Measurements from ENCODE around the gene STK40.

The STK40 gene

GRCh38 chr1:36330940-36331339, 54.8 kb downstream of the STK40 start:
- H3K4me3 ChIP-seq (ENCODE audit: low read depth, low read length) = no peak overlapping the region
- no peaks in the 10 kb centered on the region for H3K9me3 ChIP-seq (ENCODE audit: control insufficient read depth, insufficient read depth, low read length)
- H3K36me3 ChIP-seq (ENCODE audit: control insufficient read depth, insufficient read depth, low read length) = no peaks in the 10 kb centered on the region
- peaks cover 13% of the 10 kb centered on the region for H3K27me3 ChIP-seq (ENCODE audit: control insufficient read depth, insufficient read depth, low read length)
- H3K9ac ChIP-seq (ENCODE audit: low read depth, low read length) = no peak overlapping the region
- no peaks in the 10 kb centered on the region for H3K4me1 ChIP-seq (ENCODE audit: control insufficient read depth, insufficient read depth, low read length)

GRCh38 chr1:36329817-36330216, 55.9 kb downstream of the STK40 start:
- no peaks in the 10 kb centered on the region for H3K4me1 ChIP-seq (ENCODE audit: control insufficient read depth, insufficient read depth, low read length)
- no peaks in the 10 kb centered on the region for H3K9me3 ChIP-seq (ENCODE audit: control insufficient read depth, insufficient read depth, low read length)
- H3K27me3 ChIP-seq (ENCODE audit: control insufficient read depth, insufficient read depth, low read length) = peaks cover 19% of the 10 kb centered on the region
- no peaks in the 10 kb centered on the region for H3K36me3 ChIP-seq (ENCODE audit: control insufficient read depth, insufficient read depth, low read length)
- no peak overlapping the region for H3K4me3 ChIP-seq (ENCODE audit: low read depth, low read length)
- no peak overlapping the region for H3K9ac ChIP-seq (ENCODE audit: low read depth, low read length)

GRCh38 chr1:36328713-36329112, 57.0 kb downstream of the STK40 start:
- H3K9me3 ChIP-seq (ENCODE audit: control insufficient read depth, insufficient read depth, low read length) = no peaks in the 10 kb centered on the region
- no peaks in the 10 kb centered on the region for H3K4me1 ChIP-seq (ENCODE audit: control insufficient read depth, insufficient read depth, low read length)
- peaks cover 26% of the 10 kb centered on the region for H3K27me3 ChIP-seq (ENCODE audit: control insufficient read depth, insufficient read depth, low read length)
- no peak overlapping the region for H3K4me3 ChIP-seq (ENCODE audit: low read depth, low read length)
- H3K36me3 ChIP-seq (ENCODE audit: control insufficient read depth, insufficient read depth, low read length) = no peaks in the 10 kb centered on the region
- H3K9ac ChIP-seq (ENCODE audit: low read depth, low read length) = no peak overlapping the region

- H3K4me1 ChIP-seq (ENCODE audit: control insufficient read depth, insufficient read depth, low read length) = no peaks in the 10 kb centered on the region
Measured at GRCh38 chr1:36328088-36328480, 57.6 kb downstream of the STK40 start.

GRCh38 chr1:36327421-36328087, 58.2 kb downstream of the STK40 start:
- no peaks in the 10 kb centered on the region for H3K9me3 ChIP-seq (ENCODE audit: control insufficient read depth, insufficient read depth, low read length)
- H3K36me3 ChIP-seq (ENCODE audit: control insufficient read depth, insufficient read depth, low read length) = no peaks in the 10 kb centered on the region
- H3K27me3 ChIP-seq (ENCODE audit: control insufficient read depth, insufficient read depth, low read length) = peaks cover 27% of the 10 kb centered on the region
- H3K4me1 ChIP-seq (ENCODE audit: control insufficient read depth, insufficient read depth, low read length) = no peaks in the 10 kb centered on the region
- no peak overlapping the region for H3K9ac ChIP-seq (ENCODE audit: low read depth, low read length)
- H3K4me3 ChIP-seq (ENCODE audit: low read depth, low read length) = no peak overlapping the region

More at GRCh38 chr1:36328088-36328480, 57.6 kb downstream of the STK40 start:
- Histone ChIP-seq H3K36me3 (ENCODE audit: control insufficient read depth, insufficient read depth, low read length) (no peaks in the 10 kb centered on the region), H3K9ac (ENCODE audit: low read depth, low read length) (no peak overlapping the region), H3K27me3 (ENCODE audit: control insufficient read depth, insufficient read depth, low read length) (peaks cover 27% of the 10 kb centered on the region), H3K9me3 (ENCODE audit: control insufficient read depth, insufficient read depth, low read length) (no peaks in the 10 kb centered on the region), H3K4me3 (ENCODE audit: low read depth, low read length) (no peak overlapping the region)

GRCh38 chr1:36326499-36326898, 59.2 kb downstream of the STK40 start:
- H3K36me3 ChIP-seq (ENCODE audit: control insufficient read depth, insufficient read depth, low read length) = no peaks in the 10 kb centered on the region
- no peaks in the 10 kb centered on the region for H3K9me3 ChIP-seq (ENCODE audit: control insufficient read depth, insufficient read depth, low read length)
- H3K4me1 ChIP-seq (ENCODE audit: control insufficient read depth, insufficient read depth, low read length) = no peaks in the 10 kb centered on the region
- H3K9ac ChIP-seq (ENCODE audit: low read depth, low read length) = no peak overlapping the region
- no peak overlapping the region for H3K4me3 ChIP-seq (ENCODE audit: low read depth, low read length)
- H3K27me3 ChIP-seq (ENCODE audit: control insufficient read depth, insufficient read depth, low read length) = peaks cover 34% of the 10 kb centered on the region

- Histone ChIP-seq H3K27me3 (ENCODE audit: control insufficient read depth, insufficient read depth, low read length) (peaks cover 46% of the 10 kb centered on the region), H3K4me3 (ENCODE audit: low read depth, low read length) (peak overlapping the region; percentile 70), H3K36me3 (ENCODE audit: control insufficient read depth, insufficient read depth, low read length) (no peaks in the 10 kb centered on the region)
Measured at GRCh38 chr1:36324353-36324703, 61.4 kb downstream of the STK40 start.

GRCh38 chr1:36323636-36324352, 61.9 kb downstream of the STK40 start, which contains the start of gene EVA1B:
Gene EVA1B, minus strand, starts transcription at chr1:36323645. Its CDS starts 608 bp downstream, at chr1:36323037.
- peak within 1 kb of the TSS; percentile 2 for H3K9ac ChIP-seq (ENCODE audit: low read depth, low read length)
- H3K36me3 ChIP-seq (ENCODE audit: control insufficient read depth, insufficient read depth, low read length) = no peaks in the 10 kb centered on the region
- peak within 1 kb of the TSS; percentile 70 for H3K4me3 ChIP-seq (ENCODE audit: low read depth, low read length)
- no peaks in the 10 kb centered on the region for H3K4me1 ChIP-seq (ENCODE audit: control insufficient read depth, insufficient read depth, low read length)
- H3K27me3 ChIP-seq (ENCODE audit: control insufficient read depth, insufficient read depth, low read length) = peaks cover 49% of the 10 kb centered on the region
- H3K9me3 ChIP-seq (ENCODE audit: control insufficient read depth, insufficient read depth, low read length) = no peaks in the 10 kb centered on the region

More at GRCh38 chr1:36324353-36324703, 61.4 kb downstream of the STK40 start:
- Histone ChIP-seq H3K9me3 (ENCODE audit: control insufficient read depth, insufficient read depth, low read length) (no peaks in the 10 kb centered on the region), H3K9ac (ENCODE audit: low read depth, low read length) (no peak overlapping the region), H3K4me1 (ENCODE audit: control insufficient read depth, insufficient read depth, low read length) (no peaks in the 10 kb centered on the region)

GRCh38 chr1:36322786-36323635, 62.7 kb downstream of the STK40 start:
- Histone ChIP-seq H3K4me1 (ENCODE audit: control insufficient read depth, insufficient read depth, low read length) (no peaks in the 10 kb centered on the region), H3K9ac (ENCODE audit: low read depth, low read length) (no peak overlapping the region), H3K9me3 (ENCODE audit: control insufficient read depth, insufficient read depth, low read length) (no peaks in the 10 kb centered on the region), H3K4me3 (ENCODE audit: low read depth, low read length) (peak overlapping the region; percentile 55), H3K36me3 (ENCODE audit: control insufficient read depth, insufficient read depth, low read length) (no peaks in the 10 kb centered on the region), H3K27me3 (ENCODE audit: control insufficient read depth, insufficient read depth, low read length) (peaks cover 49% of the 10 kb centered on the region)

- Histone ChIP-seq H3K4me3 (ENCODE audit: low read depth, low read length) (peak overlapping the region; percentile 47), H3K27me3 (ENCODE audit: control insufficient read depth, insufficient read depth, low read length) (peaks cover 49% of the 10 kb centered on the region), H3K9me3 (ENCODE audit: control insufficient read depth, insufficient read depth, low read length) (no peaks in the 10 kb centered on the region), H3K9ac (ENCODE audit: low read depth, low read length) (no peak overlapping the region), H3K36me3 (ENCODE audit: control insufficient read depth, insufficient read depth, low read length) (no peaks in the 10 kb centered on the region), H3K4me1 (ENCODE audit: control insufficient read depth, insufficient read depth, low read length) (no peaks in the 10 kb centered on the region)
Measured at GRCh38 chr1:36322041-36322785, 63.5 kb downstream of the STK40 start.

Data from iPS-15b (cell line).